Left forelimb (tissue), 1 donor: ENCODE data around the gene SH3PXD2B.

Experiments
- DNase-seq: peaks from one replicate; pipeline ENCODE4 v3.0.0-alpha.2; 2018; ENCODE audit warnings: low spot score

The SH3PXD2B gene

DNA sequence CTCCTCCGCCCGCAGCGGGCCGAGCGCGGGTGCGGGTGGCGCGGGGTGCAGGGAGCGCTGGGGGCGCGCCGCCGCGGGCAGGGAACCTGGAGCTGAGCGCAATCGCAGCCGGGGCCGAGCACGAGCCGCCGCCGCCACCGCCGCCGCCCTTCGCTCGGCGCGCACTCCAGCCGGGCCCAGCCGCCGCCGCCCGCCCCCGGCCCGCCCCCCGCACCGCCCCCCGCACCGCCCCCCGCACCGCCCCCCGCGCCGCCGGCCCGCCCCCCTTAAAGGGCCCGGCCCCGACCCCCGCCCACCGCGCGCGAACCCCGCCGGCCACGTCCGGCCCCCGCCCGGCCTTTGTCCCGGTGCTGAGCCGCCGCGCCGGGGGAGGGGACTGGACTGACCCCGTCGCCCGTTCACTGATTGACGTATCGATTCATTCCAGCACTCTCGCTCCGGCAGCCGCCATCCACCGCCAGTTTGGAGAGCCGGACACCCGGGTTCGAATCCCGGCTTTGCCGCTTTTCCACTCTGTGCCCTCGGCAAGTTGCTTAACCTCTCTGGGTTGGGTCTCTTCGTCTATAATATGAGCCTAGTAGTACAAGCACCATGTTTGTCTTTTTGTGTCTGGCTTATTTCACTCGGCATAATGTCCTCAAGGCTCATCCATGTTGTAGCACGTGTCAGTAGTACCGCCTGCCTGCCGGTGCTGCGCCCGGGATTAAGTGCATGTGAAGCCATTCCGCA, at the start of gene SH3PXD2B:
Gene SH3PXD2B, minus strand, starts transcription at position 168 of the 729 bp plus-strand sequence. CDS start 173 bp downstream, outside the sequence.
- peak; percentile 82 for DNase-seq

DNA sequence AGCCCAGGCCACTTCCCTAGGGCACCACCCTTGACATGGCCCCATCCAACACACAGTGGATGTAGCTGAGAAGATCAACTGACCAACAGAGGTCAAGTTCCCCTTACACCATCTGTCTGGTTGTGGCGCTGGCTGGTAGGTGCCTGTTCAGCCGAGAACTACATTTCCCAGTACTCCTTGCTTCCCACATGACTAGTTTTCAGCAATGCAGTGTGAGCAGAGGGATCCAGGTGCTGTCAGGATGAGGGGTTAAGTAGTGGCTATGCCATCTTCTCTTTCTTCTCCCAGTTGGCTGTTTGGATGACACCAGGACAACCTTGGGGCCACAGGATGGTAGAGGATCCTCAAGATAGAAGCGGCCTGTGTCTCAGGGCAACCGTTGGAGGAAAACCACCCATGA, 48.6 kb upstream of the SH3PXD2B start:
- peak; percentile 49 for DNase-seq

DNA sequence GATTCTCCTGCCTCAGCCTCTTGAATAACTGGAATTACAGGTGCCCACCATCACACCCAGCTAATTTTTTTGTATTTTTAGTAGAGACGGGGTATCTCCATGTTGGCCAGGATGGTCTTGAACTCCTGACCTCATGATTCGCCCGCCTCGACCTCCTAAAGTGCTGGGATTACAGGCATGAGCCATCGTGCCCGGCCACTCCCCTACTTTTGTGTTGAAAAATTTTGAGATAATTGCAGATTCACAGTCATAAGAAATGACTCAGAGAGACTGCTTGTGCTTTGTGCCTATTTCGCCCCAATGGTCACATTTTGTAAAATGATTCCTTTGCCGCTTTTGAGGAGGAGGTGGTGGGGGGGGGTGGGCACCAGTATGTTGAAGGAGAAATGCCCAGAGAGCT, 48.1 kb upstream of the SH3PXD2B start:
- DNase-seq = no peak

DNA sequence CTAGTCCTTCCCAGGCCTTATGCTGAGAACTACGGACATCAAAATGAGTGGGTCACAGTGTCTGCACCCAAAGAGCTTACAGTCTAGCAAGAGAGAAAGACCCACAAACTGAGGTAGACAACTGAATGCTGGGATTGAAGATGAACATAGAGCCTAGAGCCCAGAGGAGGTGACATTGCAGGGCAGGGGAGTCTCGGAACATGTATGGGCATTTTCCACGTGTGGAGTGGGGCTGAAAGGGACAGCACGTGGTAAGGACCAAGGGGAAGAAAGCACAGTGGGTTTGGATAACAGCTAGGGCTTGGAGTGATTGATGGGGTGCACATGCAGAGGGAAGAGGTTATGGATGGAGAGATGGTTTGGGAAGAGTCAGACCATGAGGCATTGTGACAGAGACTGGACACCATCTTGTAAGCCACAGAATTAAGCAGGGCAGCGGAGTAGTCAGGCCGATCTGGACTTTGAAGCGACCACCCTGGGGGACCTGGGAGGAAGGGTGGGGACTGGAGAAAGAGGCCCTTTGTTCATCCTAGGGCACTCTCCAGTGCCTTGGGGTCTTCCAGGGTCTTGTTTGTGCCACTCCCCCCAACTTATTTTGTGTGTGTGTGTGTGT, 47.5 kb upstream of the SH3PXD2B start:
- DNase-seq = peak; percentile 55

DNA sequence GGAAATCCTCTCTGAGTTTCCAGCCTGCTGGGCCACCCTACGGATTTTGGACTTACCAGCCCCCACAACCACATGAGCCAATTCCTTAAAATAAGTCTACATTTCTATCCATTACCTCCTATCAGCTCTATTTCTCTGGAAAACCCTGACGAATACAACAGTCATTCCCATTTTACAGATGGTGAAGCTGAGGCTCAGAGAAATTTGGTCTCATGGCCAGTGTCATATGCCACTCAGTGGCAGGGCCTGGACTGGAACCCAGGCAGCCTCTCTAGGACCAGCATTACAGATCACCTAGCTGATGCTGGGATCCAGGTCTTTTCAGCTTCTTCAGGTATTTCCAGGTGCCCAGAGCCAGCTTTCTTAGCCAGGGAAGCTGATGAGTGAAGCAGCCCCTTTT, 45.0 kb upstream of the SH3PXD2B start:
- DNase-seq = peak; percentile 20

DNA sequence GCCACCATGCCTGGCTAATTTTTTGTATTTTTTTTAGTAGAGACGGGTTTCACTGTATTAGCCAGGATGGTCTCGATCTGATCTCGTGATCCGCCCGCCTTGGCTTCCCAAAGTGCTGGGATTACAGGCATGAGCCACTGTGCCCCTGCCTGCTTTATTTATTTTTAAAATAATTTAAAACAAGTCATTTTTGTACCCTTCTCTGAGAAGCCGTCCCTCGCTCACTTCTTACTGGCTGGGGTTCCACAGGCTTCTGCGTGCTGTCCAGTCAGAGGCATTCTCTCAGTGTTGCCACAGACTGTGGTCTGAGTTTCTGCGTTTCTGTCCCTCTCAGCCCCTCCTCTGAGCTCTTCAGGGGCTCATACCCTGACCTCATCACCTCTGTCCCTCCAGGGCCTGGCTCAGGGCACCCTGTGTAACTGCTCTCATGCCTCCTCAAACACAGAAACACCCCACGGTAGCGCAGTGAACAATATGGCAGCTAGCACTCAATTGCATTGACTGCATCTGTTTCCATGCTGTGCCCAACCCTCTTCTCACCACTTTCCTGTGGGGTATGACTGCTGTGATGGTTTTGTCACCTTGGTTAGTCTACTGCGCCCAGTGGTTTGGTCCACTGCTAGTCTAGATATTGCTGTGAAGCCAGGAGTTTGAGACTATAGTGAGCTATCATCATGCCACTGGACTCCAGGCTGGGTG, 44.3 kb upstream of the SH3PXD2B start:
- peak; percentile 20 for DNase-seq

DNA sequence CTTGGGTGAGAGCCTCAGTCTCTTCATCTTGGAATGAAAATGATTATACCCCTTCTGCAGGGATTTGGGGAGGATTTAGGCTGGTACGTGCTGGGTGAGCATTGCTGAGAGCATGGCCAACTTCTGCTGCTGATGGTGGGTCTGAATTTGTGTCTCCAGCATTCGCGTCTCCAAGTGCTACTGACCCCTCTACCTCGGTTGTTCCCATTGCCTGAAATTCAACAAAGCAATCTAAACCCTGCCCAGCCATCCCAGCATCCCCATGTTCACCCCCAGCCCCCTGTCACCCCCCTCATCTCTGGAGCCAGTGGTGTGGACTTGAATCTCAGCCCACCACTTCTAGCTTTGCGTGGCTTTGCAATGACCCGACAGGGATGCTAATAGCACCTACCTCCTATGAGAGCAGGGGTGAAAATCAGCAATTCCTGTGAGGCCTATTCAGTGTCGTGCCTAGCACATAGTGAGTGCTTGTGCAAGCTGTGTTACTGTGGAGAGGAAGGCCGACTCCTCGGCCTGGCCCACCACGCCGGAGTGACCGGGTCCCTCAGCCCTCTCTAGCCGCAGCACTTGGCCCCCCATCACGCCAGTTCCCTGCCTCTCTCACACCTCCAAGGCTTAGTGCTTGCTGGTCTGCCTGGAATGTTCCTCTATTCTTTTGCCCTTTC, 43.4 kb upstream of the SH3PXD2B start:
- DNase-seq = peak; percentile 62

DNA sequence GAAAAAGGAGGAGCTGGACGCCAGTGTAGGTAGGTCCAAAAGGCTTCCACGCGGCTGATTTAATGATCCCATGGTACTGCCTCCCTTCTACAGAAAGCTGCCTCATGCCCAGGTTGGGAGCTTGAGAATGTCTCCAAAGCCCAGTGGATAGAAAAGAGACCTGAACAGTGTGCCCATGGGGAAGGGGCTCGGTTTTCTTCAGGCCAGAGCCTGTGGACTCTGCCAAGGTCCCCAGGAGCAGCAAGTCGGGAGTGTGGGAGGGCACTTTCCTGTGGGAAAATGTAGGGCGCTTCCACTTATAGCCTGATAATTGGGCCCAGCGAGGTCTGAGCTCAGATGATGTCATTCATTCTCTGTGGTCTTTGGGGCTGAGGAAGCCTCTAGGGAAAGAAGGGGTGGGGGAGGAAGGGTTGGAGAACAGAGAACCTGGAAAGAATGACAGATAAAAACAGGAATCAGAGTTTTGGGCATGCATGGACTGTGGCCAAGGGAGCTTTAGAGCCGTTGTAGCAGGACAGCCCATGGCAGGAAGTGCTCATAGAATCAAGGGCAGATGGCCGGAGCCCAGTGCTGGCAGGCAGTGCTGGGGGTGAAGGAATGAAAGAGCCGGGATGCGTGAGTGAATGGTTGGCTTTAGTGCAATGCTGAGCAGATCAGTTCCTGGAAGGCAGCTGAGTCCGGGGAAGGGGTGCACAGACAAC, 42.5 kb upstream of the SH3PXD2B start:
- peak; percentile 71 for DNase-seq

DNA sequence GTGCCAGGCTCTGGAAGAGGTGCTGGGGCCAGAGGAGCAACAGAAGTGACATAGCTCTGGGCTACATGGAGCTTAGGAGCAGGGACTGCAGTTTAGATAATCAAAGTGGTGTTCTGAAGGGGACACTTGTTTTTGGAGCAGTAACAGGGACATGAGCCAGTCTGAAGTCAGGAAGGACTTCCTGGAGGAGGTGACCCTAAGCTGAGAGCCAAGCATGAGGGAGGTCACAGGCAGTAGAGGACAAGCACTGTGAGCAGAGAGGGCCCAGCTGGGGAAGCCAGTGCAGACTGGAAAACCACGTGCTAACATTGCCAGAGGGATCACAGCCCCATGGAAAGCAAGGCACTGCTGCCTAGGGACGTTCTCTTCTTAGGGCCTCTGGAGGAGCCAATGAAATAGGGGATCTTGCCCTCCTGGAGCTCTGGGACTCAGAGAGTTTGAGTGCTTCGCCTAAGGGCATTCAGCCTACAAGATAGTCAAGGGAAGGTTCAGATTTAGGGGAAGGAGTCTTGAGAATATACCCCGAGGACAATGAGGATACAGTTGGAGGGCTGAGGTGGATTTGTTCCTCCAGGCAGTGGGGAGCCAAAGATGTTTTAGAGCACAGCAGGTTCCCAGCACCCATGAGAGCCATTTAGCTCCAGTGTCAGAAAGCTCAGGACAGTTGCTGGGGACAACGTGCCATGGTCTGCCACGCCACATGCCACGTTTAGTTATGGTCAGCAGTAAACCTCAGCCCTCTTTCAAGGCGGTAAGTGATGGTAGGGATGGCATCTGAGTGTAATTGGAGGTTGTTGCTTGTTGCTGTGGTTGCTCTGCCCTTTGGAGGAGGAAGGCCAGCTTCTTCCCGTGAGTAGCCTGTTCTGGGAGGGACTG, 40.5 kb upstream of the SH3PXD2B start:
- DNase-seq = peak; percentile 33

DNA sequence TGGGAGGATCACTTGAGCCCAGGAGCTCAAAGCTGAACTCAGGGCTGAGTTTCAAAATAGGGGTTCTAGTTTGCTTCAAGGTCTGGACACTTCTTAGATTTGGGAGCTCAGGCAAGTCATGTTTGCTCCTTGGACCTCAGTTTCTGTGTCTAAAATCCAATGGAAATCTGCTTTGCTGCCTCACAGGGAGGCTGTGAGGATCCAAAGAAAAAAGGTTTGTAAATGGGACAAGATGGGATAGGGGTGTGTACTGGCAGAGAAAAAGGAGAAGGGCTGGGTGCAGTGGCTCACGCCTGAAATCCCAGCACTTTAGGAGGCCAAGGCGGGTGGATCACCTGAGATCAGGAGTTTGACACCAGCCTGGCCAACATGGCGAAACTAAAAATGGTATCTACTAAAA, 39.6 kb upstream of the SH3PXD2B start:
- DNase-seq = no peak

DNA sequence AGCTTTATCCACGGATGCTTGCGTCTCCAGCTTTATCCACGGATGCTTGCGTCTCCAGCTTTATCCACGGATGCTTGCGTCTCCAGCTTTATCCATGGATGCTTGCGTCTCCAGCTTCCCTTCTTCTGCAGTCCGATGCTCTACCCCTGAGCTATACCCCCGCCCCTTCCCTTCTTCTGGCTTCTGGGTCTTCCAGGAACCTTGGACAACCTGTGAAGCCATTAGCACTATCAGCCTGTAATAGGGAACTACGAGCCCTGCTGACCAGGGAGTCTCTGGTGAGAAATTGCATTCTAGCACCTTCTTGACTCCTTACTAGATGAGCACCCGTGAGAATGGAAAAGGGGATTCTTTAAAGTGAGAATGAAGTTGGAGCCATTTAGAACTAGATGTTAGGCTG, 39.1 kb upstream of the SH3PXD2B start:
- no peak for DNase-seq

DNA sequence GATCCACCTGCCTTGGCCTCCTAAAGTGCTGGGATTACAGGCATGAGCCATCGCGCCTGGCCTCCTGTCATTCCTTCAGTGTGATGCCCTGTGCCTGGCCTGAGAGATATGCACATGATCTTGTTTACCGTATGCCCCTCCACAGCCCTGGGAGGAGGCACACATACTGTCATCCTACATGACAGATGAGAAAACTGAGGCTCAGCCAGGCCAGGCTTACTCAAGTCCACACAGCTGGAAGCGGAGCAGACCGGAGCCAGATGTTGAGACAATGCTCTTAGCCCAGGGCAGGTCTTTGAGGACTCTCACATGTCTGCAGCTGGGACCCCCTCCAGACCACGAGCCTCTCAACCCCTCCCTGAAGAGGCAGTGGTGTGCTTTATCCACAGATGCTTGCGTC, 38.7 kb upstream of the SH3PXD2B start:
- no peak for DNase-seq

DNA sequence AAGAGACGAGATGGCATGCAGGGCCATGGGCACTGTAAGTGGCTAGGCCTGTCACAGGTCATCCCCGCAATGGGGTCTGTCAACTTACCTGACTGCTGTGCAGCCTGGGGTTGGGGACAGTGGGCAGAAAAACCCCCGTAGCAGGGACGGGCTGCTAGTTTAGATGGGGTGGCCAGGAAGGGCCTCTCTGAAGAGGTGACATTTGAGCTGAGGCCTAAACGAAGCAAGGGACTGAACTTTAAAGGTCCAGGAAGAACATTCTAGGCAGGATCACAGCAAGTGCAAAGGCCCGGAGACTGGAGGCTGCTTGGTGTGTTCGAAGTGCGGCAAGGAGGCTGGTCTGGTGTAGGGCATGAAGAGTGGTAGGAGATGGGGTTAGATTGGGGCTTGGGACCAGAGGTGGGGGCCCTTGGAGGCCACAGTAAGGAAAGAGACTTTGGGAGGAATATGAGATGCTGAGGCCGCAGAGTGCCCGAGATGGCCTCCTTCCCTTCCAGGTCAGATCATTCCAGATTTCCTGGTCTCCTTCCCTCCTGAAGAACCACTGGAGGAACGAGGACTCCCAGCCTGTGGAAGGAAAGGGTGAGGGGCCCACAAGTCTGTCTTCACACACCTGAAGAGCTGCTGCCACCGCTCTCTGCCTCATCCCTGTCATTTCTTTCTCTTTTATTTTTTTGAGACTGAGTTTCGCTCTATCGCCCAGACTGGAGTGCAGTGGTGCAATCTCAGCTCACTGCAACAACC, 37.9 kb upstream of the SH3PXD2B start:
- DNase-seq = no peak

DNA sequence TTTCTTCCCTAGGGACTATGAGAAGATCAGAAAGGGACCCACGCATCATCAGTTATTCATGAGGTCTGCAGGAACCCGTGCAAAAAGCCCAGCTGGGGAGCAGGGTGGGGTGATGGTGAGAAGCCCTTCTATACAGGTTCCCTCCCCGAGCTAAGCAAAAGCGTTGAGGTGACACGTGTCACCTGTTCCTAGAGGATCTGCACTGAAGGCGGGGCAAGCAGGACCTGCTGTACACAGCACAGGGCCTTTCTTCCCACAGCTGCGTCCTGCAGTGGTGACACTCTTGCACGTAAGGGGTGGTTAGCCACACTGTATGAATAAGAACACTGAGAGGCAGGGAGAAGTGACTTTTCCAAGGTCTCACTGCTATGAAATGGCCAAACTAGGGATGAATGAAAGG, 37.2 kb upstream of the SH3PXD2B start:
- no peak for DNase-seq

DNA sequence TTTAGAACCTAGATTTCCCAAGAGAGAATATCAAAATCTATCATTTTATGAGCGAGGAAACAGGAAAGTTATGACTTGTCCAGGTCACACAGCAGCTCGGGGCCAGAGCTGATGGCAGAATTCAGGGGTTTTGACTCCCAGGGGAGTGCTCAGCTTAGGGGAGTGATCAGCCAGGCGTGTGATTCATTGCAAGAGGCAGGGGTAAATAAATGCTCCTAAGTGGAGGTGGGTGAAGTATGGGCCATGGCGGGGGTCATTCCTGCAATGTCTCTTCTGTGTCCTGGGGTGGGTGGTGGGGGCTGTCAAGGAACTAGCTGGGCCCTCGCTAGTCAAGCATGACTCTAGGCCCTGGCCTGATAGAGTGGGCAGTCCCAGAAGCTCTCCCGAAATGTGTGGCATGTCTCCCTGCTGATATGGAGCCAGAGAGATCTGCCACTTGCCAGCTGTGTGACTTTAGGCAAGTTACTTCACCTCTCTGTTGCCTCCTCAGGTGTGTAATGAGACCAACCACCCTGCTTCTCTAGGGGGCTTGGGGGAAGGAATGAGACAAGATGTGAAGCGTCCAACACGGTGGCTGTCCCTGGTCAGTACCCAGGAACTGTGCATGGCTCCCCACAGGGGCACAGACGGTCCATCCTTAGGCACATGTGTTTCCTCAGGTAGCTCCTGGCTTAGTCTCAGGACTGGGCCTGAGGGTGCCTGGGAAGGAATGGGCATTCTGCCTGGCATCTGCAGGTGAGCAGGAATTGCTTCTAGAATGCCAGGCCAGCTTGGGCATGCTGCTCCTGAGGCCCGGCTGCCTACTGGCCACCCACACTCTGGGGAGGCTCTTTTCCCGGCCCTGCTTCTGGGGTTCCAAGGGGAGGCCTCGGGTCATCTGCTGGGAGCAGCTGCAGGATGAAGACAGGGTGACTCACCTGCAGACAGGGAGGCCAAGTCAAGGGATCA, 36.5 kb upstream of the SH3PXD2B start:
- DNase-seq = no peak

DNA sequence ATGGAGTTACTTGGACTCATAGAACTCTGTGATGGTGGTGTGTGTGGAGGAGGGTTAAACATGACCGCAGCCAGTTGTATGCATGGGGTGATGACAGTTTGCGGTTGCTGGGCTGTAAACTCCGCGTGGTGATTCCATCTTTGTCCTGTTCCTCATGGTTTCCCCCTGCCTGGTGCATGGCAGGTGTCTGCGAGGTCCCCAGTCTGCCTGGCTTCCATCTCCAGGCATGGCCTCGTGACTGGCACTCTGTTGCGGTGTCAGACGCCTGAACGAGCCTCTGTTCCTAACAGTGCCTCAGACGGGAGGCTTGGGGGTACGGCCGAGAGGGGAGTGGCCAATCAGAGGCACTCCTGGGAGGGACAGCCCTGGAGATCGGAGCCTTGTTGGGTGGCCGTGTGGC, 33.9 kb upstream of the SH3PXD2B start:
- no peak for DNase-seq

DNA sequence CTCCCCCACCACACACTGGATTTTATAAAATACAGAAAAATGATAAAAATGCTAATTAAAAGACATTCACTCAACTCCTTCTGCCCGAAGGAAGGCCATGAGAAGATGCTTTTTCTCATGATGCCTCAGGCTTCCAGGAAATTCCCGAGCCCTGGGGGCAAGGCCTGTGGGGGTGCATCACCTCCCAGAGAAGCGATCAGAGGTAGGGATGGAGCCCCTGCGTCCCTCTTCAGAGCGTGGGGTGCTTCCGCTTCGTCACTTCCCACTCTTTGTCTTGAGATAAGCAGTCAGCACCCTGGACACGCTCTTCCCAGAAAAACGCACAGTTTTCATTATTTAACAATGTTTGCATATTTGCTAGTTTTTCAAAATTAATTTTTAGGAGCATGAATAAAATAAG, 33.3 kb upstream of the SH3PXD2B start:
- DNase-seq = no peak

DNA sequence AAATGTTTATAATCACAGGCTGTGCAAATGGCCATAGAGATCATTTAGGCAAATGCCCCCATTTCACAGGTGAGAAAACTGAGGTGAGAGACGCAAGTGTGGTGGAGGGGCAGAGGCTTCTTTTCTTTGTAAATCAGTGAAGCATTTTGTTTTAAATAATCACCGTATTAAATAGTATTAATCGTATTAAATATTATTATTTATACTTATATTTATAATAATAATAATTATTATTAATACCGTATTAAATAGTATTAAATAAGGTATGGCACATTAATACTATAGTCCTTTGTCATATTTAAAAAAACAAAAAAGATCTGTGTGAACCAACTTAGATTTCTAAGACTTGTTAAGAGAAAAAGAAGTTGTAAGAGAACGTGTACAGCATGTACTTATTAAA, 32.6 kb upstream of the SH3PXD2B start:
- DNase-seq = no peak

DNA sequence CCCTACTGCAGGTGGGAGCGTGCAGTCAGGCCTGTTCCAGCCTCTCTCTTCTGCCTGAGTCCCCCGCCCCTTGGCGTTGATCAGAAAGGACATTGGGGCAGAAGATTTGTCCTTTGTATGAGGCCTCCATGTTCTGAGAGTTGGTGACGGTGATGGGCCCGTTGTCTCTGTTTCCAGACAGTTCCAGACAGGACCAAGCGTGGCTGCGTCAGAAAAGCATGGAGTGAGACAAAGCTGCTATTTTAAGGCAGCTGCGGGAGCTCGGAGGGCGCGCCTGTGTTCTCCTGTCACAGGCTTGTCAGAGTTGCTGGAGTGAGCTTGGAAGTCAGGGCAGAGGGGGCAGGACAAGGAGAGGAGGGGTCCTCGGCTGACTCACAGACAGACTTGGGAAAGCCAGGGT, 32.1 kb upstream of the SH3PXD2B start:
- no peak for DNase-seq
